SK-N-SH (cell line): Measurements from ENCODE around the gene ME1.

Source experiments
- EP300 ChIP-seq, 2 experiments: IDR thresholded peaks; 2 replicates each; pipeline versions ENCODE4 v1.4.0 to v1.6.1; 2012; ENCODE audit warnings: borderline replicate concordance in 1 of 2, low read depth in 1 of 2, low read length in 1 of 2
- POLR2AphosphoS5 ChIP-seq: IDR thresholded peaks from 2 replicates; pipeline ENCODE4 v1.6.1; 2012; ENCODE audit warnings: low read depth, low read length
- SMC3 ChIP-seq: IDR thresholded peaks from 2 replicates; pipeline ENCODE4 v1.6.1; 2012; ENCODE audit warnings: low read depth, low read length, improper control_type of control experiment
- TCF12 ChIP-seq: IDR thresholded peaks from 2 replicates; pipeline ENCODE4 v1.4.0; 2012
- TF ChIP-seq, protein P1 (sequence below): fragments of 200-600 bp; sonication (generic); IDR thresholded peaks from 2 replicates; pipeline ENCODE4 v1.6.1; 2017; ENCODE audit warnings: antibody characterized with exemption, mild to moderate bottlenecking, moderate library complexity
- TF ChIP-seq, protein P2 (sequence below): IDR thresholded peaks from 2 replicates; pipeline ENCODE4; 2012

DNA sequence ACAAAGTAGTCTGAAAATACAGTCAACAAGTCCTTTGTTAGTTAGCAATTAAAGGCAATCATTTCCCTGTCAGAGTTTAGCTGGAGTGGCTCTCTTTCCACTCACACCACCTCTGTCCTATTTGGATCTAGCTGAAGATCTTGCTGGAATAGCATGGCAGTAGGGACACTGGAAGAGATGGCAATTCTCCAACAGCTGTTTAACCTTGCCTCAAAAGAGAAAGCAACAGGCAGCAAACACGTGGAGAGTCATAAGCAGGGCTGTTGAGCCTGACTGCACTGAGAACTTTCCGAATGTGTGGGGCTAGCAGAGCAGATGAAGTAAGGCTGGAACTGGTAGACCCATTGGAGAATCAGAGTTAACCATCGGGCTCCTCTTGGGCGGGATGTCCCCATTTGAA, 43.5 kb upstream of the ME1 start:
- TF ChIP-seq POLR2AphosphoS5 = no peak
- TF ChIP-seq, protein P1, sequence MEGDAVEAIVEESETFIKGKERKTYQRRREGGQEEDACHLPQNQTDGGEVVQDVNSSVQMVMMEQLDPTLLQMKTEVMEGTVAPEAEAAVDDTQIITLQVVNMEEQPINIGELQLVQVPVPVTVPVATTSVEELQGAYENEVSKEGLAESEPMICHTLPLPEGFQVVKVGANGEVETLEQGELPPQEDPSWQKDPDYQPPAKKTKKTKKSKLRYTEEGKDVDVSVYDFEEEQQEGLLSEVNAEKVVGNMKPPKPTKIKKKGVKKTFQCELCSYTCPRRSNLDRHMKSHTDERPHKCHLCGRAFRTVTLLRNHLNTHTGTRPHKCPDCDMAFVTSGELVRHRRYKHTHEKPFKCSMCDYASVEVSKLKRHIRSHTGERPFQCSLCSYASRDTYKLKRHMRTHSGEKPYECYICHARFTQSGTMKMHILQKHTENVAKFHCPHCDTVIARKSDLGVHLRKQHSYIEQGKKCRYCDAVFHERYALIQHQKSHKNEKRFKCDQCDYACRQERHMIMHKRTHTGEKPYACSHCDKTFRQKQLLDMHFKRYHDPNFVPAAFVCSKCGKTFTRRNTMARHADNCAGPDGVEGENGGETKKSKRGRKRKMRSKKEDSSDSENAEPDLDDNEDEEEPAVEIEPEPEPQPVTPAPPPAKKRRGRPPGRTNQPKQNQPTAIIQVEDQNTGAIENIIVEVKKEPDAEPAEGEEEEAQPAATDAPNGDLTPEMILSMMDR = no peak
- TF ChIP-seq TCF12 = no peak
- TF ChIP-seq, protein P2, sequence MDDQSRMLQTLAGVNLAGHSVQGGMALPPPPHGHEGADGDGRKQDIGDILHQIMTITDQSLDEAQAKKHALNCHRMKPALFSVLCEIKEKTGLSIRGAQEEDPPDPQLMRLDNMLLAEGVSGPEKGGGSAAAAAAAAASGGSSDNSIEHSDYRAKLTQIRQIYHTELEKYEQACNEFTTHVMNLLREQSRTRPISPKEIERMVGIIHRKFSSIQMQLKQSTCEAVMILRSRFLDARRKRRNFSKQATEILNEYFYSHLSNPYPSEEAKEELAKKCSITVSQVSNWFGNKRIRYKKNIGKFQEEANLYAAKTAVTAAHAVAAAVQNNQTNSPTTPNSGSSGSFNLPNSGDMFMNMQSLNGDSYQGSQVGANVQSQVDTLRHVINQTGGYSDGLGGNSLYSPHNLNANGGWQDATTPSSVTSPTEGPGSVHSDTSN = no peak
- TF ChIP-seq SMC3 = no peak
- no peak for TF ChIP-seq EP300 (IDR thresholded peaks at IDR 0.05; ENCODE audit: borderline replicate concordance in 1 of 2, low read depth in 1 of 2, low read length in 1 of 2)
